GM19043 (cell line): ENCODE data around the gene HIPK1.
"Not testable (repeated sequence)": the region's sequence is repeated elsewhere in the genome, so short reads cannot be mapped to it uniquely, and the experiment has no call there.

Experiments
- ATAC-seq: cut with Tn5 transposase; IDR thresholded peaks from one replicate; pipeline ENCODE4 v1.9.1; 2021; ENCODE audit warnings: low read depth; ENCODE audit not compliant: unreplicated experiment

Gene HIPK1

DNA sequence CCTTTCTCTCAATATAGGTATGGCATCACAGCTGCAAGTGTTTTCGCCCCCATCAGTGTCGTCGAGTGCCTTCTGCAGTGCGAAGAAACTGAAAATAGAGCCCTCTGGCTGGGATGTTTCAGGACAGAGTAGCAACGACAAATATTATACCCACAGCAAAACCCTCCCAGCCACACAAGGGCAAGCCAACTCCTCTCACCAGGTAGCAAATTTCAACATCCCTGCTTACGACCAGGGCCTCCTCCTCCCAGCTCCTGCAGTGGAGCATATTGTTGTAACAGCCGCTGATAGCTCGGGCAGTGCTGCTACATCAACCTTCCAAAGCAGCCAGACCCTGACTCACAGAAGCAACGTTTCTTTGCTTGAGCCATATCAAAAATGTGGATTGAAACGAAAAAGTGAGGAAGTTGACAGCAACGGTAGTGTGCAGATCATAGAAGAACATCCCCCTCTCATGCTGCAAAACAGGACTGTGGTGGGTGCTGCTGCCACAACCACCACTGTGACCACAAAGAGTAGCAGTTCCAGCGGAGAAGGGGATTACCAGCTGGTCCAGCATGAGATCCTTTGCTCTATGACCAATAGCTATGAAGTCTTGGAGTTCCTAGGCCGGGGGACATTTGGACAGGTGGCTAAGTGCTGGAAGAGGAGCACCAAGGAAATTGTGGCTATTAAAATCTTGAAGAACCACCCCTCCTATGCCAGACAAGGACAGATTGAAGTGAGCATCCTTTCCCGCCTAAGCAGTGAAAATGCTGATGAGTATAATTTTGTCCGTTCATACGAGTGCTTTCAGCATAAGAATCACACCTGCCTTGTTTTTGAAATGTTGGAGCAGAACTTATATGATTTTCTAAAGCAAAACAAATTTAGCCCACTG lies 11.5 kb downstream of the HIPK1 start:
- ATAC-seq = no peak

DNA sequence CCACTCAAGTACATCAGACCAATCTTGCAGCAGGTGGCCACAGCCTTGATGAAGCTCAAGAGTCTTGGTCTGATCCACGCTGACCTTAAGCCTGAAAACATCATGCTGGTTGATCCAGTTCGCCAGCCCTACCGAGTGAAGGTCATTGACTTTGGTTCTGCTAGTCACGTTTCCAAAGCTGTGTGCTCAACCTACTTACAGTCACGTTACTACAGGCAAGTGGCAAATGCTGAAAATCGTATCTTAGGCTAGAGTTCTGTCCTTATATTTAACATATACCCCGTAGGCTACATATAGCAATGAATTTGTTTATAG lies 12.1 kb downstream of the HIPK1 start:
- ATAC-seq = no peak

DNA sequence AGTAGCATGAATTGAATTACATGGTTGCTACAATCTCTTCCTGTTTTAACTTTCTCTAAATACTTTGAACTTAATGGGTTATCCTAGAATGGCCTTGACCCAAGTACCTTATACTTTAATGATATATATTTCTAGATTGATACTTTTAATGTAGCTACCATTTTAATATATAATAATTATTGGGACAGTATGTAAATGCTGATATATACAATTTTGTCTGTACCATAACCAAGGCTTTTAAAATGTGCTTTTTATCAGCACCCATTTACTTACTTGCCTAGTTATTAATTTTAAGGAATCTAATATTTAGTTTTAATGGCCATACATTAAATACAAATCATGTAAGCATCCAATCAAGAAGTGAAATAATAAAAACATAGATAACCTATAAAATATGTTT lies 13.4 kb downstream of the HIPK1 start:
- no peak for ATAC-seq

DNA sequence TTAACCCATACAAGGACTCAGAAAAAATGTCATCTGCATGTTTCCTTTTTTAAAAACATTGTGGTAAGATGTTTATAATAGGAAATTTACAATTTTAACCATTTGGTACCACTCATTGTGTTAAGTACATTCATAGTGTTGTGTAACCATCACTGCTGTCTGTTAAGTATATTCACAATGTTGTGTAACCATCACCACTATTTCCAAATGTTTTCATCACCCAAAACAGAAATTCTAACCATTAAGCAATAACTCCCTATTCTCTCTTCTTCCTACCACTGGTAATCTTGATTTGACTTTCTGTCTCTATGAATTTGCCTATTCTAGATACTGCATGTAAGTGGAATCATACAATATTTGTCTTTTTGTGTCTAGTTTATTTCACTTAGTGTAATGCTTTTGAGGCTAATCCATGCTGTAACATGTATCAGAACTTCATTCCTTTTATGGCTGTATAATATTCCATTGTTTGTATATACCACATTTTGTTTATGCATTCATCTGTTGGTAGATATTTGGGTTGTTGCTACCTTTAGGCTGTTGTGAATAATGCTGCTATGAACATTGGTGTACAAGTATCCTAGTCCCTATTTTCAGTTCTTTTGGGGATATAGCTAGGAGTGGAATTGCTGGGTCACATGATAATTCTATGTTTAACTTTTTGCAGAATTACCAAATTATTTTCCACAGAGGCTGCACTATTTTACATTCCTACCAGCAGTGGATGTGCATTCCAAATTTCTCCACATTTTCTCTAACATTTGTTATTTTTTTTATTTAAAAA lies 14.1 kb downstream of the HIPK1 start:
- ATAC-seq = no peak

DNA sequence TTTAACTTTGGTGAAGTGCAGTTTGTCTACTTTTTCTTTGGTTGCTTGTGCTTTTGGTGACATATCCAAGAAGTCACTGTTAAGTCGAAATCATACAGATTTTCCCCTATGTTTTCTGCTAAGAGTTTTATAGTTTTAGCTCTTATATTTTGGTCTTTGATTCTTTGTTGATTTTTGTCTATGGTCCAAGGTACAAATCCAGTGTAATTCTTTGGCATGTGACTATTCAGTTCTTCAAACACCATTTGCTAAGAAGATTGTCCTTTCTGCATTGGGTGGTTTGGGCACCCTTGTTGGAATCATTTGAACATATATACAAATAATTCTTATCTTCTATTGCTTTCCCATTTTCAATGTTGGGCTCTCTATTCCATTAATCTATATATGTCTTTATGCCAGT lies 16.2 kb downstream of the HIPK1 start:
- no peak for ATAC-seq

DNA sequence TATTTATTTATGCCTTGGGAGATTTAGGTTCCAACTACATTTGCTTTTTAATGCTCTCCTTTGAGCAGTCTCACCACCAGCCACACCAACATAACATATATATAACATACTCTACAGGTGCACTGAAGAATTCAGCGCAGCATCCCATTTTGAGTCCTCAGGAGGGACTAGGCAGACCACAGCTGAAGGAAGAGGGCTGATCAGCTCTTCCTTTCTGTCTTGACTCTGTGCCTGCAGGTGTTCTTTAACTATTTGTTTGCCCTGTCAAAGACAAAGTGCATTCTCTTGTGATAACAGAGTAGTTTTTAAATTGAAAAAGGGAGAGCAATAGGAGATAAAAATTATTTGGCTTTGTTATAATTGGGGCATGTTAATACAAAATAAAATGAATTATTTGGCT lies 17.0 kb downstream of the HIPK1 start:
- ATAC-seq = no peak

DNA sequence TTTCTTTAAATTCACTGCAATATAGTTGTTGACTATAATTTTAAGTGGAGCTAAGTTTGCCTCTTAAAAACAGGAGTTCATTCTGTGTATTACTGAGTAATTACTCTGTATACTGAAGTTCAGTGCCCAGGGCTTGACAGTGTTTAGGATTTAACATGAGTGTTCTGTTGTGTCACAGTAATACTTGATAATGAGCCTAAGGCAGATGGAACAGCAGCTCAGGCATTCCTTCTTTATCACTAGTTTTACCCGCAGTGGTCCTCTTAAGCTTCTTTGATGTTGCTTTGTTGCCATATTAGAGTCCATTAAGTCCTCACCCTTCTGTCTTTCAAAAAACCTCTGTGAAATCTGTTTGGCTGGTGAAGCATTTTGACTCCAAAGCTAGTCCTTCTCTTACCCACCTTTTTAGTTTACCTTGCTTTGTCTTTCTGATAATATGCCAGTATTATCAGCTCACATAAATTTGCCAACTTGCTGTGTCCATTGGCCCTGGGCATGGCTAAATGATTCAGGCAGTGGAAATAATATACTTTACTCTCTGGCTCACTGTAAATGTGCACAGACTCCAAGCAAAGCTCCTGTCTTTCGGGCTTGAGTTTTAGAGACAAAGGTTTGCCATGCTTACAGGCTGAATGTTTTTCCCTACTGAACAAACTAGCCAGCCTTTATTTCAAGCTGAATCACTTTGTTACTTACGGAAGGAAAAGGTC lies 17.7 kb downstream of the HIPK1 start:
- no peak for ATAC-seq

DNA sequence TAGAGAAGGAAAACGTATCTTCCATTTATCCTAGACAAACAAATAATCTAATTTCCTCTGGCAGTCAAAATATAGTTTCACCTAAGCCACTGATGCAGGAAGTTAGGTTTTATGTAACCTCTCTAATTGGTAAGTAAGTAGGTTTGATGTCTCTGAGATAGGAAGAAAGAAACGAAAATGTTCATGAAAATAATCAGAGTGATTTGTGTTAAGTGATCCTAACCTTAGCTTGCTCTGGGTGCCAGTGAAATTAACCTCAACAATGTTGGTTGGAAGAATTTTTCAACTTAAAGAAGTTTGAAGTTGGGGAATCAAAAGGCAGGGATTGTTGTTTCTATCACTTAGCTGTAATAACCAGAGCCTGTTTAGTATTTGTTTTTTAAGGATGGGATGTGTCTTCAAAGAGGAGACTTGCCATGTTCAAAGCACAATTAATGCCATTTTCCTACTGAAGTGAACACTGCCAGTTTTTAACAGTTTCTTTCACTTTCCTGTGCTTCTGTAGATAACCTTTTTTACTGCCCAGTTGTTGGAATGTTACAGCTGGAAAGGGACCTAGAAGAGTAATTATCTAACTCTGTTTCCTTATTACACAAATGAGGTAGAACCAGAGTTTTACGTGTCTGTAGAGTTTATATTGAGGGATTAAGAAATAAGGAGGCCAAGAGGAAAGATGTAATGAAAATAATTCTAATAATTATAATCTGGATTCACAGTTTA lies 18.4 kb downstream of the HIPK1 start:
- no peak for ATAC-seq

DNA sequence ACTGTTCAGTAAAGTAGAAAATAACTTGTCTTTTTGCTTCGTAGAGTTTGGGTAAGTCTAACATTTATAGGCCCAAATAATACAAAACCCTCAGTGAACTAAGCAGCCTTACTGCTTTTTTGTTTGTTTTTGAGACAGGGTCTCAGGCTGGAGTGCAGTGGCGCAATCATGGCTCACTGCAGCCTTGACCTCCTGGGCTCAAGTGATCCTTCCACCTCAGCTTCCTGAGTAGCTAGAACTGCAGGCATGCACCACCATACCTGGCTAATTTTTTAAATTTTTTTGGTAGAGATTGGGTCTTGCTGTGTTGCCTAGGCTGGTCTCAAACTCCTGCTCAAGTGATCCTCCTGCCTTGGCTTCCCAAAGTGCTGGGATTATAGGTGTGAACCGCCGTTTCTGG lies 19.0 kb downstream of the HIPK1 start:
- not testable (repeated sequence) for ATAC-seq

DNA sequence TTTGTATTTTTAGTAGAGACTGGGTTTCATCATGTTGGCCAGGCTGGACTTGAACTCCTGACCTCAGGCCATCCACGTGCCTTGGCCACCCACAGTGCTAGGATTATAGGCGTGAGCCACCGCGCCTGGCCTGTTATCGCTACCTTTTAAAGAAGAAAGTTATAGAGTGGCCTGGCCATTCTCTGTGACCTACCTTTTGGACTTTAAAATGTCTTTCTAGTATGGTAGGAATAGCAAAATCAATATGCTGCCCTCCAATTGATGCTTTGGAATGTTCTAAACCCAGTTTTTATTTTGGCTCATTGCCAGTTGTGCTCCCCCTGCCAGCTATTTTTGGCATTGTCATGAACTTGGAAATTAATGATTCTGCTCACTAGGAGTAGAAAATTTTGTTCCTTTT lies 19.9 kb downstream of the HIPK1 start:
- ATAC-seq = no peak

DNA sequence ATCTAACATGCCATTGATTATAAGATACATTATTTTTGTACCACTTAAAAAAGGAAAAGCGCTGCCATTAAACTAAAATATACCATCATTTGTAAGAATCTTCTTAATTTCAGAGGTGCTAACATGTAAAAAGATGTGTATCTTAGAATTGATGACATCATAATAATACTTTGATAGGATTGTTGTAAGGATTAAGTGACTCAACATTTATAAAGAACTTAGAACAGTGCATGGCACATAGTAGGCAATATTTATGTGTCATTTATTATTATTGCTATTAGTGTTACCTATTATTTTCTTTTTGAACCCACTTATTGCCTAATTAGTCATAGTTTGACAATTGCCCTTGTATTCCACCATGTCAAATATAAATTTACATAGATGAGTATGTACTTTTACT lies 21.8 kb downstream of the HIPK1 start:
- ATAC-seq = no peak

DNA sequence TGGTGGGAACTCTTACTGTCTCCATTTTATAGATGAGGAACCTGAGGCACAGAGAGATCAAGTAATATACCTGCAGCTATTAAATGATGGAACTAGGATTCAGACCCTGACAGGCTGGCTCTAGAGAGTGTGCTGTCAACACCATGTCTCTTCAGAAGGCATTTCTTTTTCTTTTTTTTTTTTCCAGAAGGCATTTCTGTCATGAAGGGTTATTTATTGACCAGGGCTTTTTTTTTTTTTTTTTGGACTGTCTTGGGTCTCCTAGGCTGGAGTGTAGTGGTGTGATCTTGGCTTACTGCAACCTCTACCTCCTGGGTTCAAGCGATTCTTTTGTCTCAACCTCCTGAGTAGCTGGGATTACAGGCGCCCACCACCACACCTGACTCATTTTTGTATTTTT lies 22.6 kb downstream of the HIPK1 start:
- no peak for ATAC-seq

DNA sequence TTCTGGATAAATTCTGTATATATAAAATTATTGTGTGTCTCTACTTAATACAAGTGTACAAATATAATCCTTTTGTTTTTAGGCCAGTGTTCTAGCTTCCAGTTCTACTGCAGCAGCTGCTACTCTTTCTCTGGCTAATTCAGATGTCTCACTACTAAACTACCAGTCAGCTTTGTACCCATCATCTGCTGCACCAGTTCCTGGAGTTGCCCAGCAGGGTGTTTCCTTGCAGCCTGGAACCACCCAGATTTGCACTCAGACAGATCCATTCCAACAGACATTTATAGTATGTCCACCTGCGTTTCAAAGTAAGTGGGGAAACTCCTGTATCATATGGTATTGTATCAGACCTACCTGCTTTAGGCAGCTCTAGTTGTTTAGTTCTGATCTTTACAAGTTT lies 28.9 kb downstream of the HIPK1 start:
- no peak for ATAC-seq

DNA sequence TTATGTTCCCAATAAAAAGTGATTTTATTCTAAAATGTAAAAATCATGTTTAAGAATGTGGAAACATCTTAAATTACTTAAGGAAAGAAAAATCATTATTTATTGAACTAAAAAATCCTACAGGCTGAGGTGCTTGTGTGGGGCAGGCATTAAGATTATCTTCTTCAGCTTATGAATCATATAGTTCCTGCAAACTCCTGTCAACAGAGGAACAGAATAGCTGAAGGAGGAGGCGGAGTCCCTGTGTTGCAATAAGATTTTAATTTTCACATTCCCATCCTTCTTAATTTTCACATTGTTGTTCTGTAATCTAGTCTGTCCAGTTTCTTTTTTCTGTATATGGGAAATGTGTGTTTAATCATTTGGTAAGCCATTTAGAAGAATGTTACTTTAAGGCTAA lies 29.6 kb downstream of the HIPK1 start:
- no peak for ATAC-seq

DNA sequence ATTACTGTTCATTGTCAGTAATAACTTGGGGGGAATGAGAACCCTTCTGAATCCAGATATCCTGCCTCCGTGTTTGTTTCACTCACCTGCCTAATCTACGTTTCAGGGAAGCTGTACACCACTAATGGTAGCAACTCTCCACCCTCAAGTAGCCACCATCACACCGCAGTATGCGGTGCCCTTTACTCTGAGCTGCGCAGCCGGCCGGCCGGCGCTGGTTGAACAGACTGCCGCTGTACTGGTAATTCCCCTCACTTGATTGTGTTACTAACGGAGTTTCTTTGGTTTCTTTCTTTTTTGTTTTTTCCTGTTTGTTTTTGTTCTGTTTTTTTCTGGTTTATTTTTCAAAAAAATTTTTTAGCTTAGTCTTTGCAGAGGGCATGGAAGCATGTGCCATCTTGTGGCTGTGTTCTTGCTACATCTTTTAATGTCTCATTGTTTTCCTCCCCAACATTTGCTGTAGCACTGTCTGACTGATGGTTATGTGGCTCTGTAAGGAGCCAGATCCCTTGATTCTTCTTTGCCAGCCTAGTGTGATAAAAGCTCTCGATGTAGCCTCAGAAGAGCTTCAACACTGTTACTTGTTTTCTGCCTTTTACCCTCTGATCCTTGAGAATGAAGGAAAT lies 34.3 kb downstream of the HIPK1 start:
- ATAC-seq = no peak

DNA sequence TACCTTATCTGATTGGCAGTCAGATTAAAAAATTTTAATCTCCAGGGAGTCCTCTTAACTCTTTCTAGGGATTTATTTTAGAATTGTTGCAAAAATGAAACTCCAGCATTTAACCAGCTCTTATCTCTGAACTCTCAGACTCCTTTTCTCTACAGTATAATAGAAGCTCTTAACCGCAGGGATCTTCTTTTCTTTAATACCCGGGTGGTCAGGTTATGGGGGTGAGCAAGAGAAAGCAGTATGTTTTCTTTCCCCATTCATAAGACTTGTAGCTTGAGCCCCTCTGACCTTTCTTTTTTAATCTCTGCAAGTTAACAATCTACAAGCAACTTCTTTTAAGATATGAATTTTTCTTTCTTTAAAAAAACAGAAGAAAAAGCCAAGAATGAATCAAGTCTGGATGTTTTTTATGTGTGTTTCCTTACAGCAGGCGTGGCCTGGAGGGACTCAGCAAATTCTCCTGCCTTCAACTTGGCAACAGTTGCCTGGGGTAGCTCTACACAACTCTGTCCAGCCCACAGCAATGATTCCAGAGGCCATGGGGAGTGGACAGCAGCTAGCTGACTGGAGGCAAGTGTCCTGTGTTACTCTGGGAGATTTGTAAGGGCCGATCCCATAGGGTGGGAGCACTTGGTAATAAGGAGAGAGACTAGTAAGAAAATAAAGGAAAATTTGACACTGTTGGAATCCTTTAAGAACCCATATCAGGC lies 36.7 kb downstream of the HIPK1 start:
- ATAC-seq = no peak

DNA sequence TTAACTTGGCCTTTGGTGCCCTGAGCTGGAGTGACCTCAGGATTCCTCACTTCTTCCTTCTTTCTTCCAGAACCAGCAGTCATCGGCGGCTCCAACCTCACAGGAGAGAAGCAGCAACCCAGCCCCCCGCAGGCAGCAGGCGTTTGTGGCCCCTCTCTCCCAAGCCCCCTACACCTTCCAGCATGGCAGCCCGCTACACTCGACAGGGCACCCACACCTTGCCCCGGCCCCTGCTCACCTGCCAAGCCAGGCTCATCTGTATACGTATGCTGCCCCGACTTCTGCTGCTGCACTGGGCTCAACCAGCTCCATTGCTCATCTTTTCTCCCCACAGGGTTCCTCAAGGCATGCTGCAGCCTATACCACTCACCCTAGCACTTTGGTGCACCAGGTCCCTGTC lies 43.8 kb downstream of the HIPK1 start:
- no peak for ATAC-seq

DNA sequence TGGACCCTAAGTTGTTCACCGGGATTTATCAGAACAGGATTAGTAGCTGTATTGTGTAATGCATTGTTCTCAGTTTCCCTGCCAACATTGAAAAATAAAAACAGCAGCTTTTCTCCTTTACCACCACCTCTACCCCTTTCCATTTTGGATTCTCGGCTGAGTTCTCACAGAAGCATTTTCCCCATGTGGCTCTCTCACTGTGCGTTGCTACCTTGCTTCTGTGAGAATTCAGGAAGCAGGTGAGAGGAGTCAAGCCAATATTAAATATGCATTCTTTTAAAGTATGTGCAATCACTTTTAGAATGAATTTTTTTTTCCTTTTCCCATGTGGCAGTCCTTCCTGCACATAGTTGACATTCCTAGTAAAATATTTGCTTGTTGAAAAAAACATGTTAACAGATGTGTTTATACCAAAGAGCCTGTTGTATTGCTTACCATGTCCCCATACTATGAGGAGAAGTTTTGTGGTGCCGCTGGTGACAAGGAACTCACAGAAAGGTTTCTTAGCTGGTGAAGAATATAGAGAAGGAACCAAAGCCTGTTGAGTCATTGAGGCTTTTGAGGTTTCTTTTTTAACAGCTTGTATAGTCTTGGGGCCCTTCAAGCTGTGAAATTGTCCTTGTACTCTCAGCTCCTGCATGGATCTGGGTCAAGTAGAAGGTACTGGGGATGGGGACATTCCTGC lies 46.2 kb downstream of the HIPK1 start:
- ATAC-seq = no peak

DNA sequence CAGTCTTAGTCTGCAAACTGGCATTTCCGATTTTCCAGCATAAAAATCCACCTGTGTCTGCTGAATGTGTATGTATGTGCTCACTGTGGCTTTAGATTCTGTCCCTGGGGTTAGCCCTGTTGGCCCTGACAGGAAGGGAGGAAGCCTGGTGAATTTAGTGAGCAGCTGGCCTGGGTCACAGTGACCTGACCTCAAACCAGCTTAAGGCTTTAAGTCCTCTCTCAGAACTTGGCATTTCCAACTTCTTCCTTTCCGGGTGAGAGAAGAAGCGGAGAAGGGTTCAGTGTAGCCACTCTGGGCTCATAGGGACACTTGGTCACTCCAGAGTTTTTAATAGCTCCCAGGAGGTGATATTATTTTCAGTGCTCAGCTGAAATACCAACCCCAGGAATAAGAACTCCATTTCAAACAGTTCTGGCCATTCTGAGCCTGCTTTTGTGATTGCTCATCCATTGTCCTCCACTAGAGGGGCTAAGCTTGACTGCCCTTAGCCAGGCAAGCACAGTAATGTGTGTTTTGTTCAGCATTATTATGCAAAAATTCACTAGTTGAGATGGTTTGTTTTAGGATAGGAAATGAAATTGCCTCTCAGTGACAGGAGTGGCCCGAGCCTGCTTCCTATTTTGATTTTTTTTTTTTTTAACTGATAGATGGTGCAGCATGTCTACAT lies 47.6 kb downstream of the HIPK1 start:
- no peak for ATAC-seq
